Hepatocyte (in vitro differentiated cells): ENCODE results near the gene FKBP4. TPM values are rescaled to one million over a fixed set of nuclear protein-coding genes. Genes with fewer than 3 reads are reported as not detected.

Experiments
- DNase-seq: peaks from one replicate; pipeline ENCODE4 v3.0.0-alpha.2; 2016; ENCODE audit warnings: low spot score
- H2AFZ ChIP-seq: fragments of 200-600 bp; sonication (generic); 2 replicates; pipeline ENCODE4 v1.6.0; 2016; ENCODE audit warnings: antibody characterized with exemption, mild to moderate bottlenecking
- H3K27ac ChIP-seq: fragments of 200-600 bp; sonication (generic); 2 replicates; pipeline ENCODE4 v1.5.1; 2016; ENCODE audit warnings: mild to moderate bottlenecking
- H3K27me3 ChIP-seq: fragments of 200-600 bp; sonication (generic); 2 replicates; pipeline ENCODE4 v1.6.1; 2016
- H3K36me3 ChIP-seq: fragments of 200-600 bp; sonication (generic); replicated peaks from 2 replicates; pipeline ENCODE4 v1.5.1; 2016; ENCODE audit warnings: low read depth; ENCODE audit not compliant: insufficient read depth
- H3K4me1 ChIP-seq: fragments of 200-600 bp; sonication (generic); 2 replicates; pipeline ENCODE4 v1.5.1; 2016; ENCODE audit warnings: mild to moderate bottlenecking, moderate library complexity; ENCODE audit not compliant: insufficient read depth
- H3K4me2 ChIP-seq: fragments of 200-600 bp; sonication (generic); 2 replicates; pipeline ENCODE4 v1.6.0; 2016
- H3K4me3 ChIP-seq: fragments of 200-600 bp; sonication (generic); 2 replicates; pipeline ENCODE4 v1.5.1; 2016; ENCODE audit warnings: mild to moderate bottlenecking
- H3K79me2 ChIP-seq: fragments of 200-600 bp; sonication (generic); 2 replicates; pipeline ENCODE4 v1.6.0; 2017; ENCODE audit warnings: mild to moderate bottlenecking
- H3K9me2 ChIP-seq: fragments of 200-600 bp; sonication (generic); replicated peaks from 2 replicates; pipeline ENCODE4 v1.6.0; 2017; ENCODE audit warnings: mild to moderate bottlenecking; ENCODE audit not compliant: insufficient read depth
- H3K9me3 ChIP-seq: fragments of 200-600 bp; sonication (generic); 2 replicates; pipeline ENCODE4 v1.5.1; 2016; ENCODE audit warnings: low read depth, mild to moderate bottlenecking
- H4K20me1 ChIP-seq: fragments of 200-600 bp; sonication (generic); 2 replicates; pipeline ENCODE4 v1.6.0; 2016; ENCODE audit warnings: mild to moderate bottlenecking; ENCODE audit not compliant: insufficient read depth, poor library complexity, severe bottlenecking
- CTCF ChIP-seq: fragments of 200-600 bp; sonication (generic); IDR thresholded peaks from 2 replicates; pipeline ENCODE4 v1.5.1; 2016; ENCODE audit warnings: antibody characterized with exemption, mild to moderate bottlenecking; ENCODE audit not compliant: poor library complexity
- EZH2 ChIP-seq: fragments of 200-600 bp; sonication (generic); IDR thresholded peaks from 2 replicates; pipeline ENCODE4 v1.6.1; 2016; ENCODE audit warnings: antibody characterized with exemption, mild to moderate bottlenecking, borderline replicate concordance
- EZH2phosphoT487 ChIP-seq: fragments of 200-600 bp; sonication (generic); IDR thresholded peaks from one replicate; pipeline ENCODE4 v1.6.1; 2018; ENCODE audit warnings: antibody characterized with exemption, mild to moderate bottlenecking, low read depth, moderate library complexity; ENCODE audit not compliant: unreplicated experiment, severe bottlenecking
- WGBS: methylation state at CpG from one replicate; pipeline ENCODE4 v1.1.6; 2016; ENCODE audit warnings: low lambda C conversion rate; ENCODE audit errors: missing lambda C conversion rate; 5-methylcytosine and 5-hydroxymethylcytosine counted together
- polyA plus RNA-seq: library from polyadenylated mRNA; unstranded; fragments of >200 nt; fragmentation: Nextera tagmentation; extraction: Ambion mirVana; gene quantifications from 2 replicates; pipeline ENCODE4 v1.2.1, GENCODE V29; 2016
- total RNA-seq: library from RNA; depleted of rRNA; stranded (reverse); fragments of >200 nt; gene quantifications from 2 replicates; pipeline ENCODE4 v1.2.3, GENCODE V29; 2014

Gene FKBP4
- total and polyA plus RNA-seq, 2 experiments from 2014 or later = 52.1 to 77.9 TPM

GRCh38 chr12:2791089-2791488 is 3.7 kb upstream of the FKBP4 start:
- no peak for TF ChIP-seq EZH2
- TF ChIP-seq CTCF = no peak
- TF ChIP-seq EZH2phosphoT487 = no peak
- Histone ChIP-seq H3K4me1 (peaks cover 4% of the 10 kb centered on the region), H3K27me3 (no peaks in the 10 kb centered on the region), H3K79me2 (peaks cover 3% of the 10 kb centered on the region), H2AFZ (no peak overlapping the region), H3K36me3 (no peaks in the 10 kb centered on the region), H3K4me3 (no peak overlapping the region), H3K9me2 (no peaks in the 10 kb centered on the region), H3K27ac (no peak overlapping the region), H3K9me3 (no peaks in the 10 kb centered on the region), H4K20me1 (peaks cover 2% of the 10 kb centered on the region), H3K4me2 (no peak overlapping the region)
- 78% methylated on average over 6 of the region's 6 CpGs for WGBS
- DNase-seq = no peak

- 86% methylated on average over 25 of the region's 25 CpGs for WGBS
- no peaks in the 10 kb centered on the region for H3K27me3 ChIP-seq
- H3K4me3 ChIP-seq = no peak overlapping the region
- peaks cover 20% of the 10 kb centered on the region for H4K20me1 ChIP-seq
- H3K4me1 ChIP-seq = peaks cover 8% of the 10 kb centered on the region
- no peak overlapping the region for H3K27ac ChIP-seq
- no peak for TF ChIP-seq EZH2phosphoT487
- TF ChIP-seq EZH2 = no peak
- no peak for TF ChIP-seq CTCF
- no peaks in the 10 kb centered on the region for H3K9me3 ChIP-seq
- H3K9me2 ChIP-seq = no peaks in the 10 kb centered on the region
- H3K36me3 ChIP-seq = no peaks in the 10 kb centered on the region
- DNase-seq = no peak
- H2AFZ ChIP-seq = no peak overlapping the region
- peak overlapping the region; percentile 99 for H3K4me2 ChIP-seq
- H3K79me2 ChIP-seq = peaks cover 21% of the 10 kb centered on the region
Observed at GRCh38 chr12:2792671-2793500, 1.9 kb upstream of the FKBP4 start.

- Histone ChIP-seq H3K9me3 (no peaks in the 10 kb centered on the region), H3K27me3 (no peaks in the 10 kb centered on the region), H3K36me3 (no peaks in the 10 kb centered on the region), H3K79me2 (peaks cover 26% of the 10 kb centered on the region), H3K4me1 (peaks cover 8% of the 10 kb centered on the region), H4K20me1 (peaks cover 25% of the 10 kb centered on the region), H3K27ac (peak overlapping the region; percentile 90), H3K9me2 (no peaks in the 10 kb centered on the region), H3K4me2 (peak overlapping the region; percentile 99), H3K4me3 (no peak overlapping the region), H2AFZ (no peak overlapping the region)
- no peak for DNase-seq
- WGBS = 96% methylated on average over 20 of the region's 21 CpGs
- no peak for TF ChIP-seq CTCF
- no peak for TF ChIP-seq EZH2
- no peak for TF ChIP-seq EZH2phosphoT487
Observed at GRCh38 chr12:2793561-2793960, 1.2 kb upstream of the FKBP4 start.
